ENCODE measurements around the gene PHACTR1.

DNA sequence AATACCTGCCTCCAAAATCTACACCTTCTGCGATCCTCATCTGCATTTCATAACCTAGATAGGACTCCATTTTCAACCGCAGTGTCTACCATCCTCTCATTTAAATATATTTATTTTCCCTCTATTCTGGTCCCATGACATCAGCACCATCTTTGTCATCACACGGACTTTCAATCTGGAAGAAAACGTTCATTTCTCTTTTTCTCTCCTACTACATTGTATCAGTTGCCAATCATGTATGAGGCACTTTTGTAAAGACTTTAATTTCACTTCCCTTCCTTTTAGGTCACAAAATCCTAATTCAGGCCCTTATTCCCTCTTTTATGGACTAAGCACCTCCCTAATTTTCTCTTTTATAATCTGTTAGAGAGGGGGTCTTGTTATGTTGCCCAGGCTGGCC is 89.6 kb downstream of the PHACTR1 start:
- TF ChIP-seq, protein P1, sequence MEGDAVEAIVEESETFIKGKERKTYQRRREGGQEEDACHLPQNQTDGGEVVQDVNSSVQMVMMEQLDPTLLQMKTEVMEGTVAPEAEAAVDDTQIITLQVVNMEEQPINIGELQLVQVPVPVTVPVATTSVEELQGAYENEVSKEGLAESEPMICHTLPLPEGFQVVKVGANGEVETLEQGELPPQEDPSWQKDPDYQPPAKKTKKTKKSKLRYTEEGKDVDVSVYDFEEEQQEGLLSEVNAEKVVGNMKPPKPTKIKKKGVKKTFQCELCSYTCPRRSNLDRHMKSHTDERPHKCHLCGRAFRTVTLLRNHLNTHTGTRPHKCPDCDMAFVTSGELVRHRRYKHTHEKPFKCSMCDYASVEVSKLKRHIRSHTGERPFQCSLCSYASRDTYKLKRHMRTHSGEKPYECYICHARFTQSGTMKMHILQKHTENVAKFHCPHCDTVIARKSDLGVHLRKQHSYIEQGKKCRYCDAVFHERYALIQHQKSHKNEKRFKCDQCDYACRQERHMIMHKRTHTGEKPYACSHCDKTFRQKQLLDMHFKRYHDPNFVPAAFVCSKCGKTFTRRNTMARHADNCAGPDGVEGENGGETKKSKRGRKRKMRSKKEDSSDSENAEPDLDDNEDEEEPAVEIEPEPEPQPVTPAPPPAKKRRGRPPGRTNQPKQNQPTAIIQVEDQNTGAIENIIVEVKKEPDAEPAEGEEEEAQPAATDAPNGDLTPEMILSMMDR (IDR thresholded peaks at IDR 0.05; ENCODE audit: insufficient read depth, low read length) = no peak
- TF ChIP-seq POLR2AphosphoS5 (IDR thresholded peaks at IDR 0.05; ENCODE audit: low read depth) = no peak
